Mucosa of rectum (tissue), 2 donors: ENCODE data around the gene ADAM33.

Experiments
- H3K27ac ChIP-seq, 2 donors: one replicate each; pipeline ENCODE4 v1.7.0; 2013; ENCODE audit warnings: inconsistent platforms in 2 of 2, low read depth in 2 of 2, low read length in 2 of 2
- H3K27me3 ChIP-seq, 2 donors: one replicate each; pipeline ENCODE4 v1.7.0; 2013; ENCODE audit warnings: low read length in 2 of 2; ENCODE audit not compliant: control insufficient read depth in 2 of 2, insufficient read depth in 2 of 2
- H3K36me3 ChIP-seq, 2 donors: one replicate each; pipeline ENCODE4 v1.7.0; 2013; ENCODE audit warnings: low read length in 2 of 2; ENCODE audit not compliant: control insufficient read depth in 2 of 2, insufficient read depth in 2 of 2
- H3K4me1 ChIP-seq, 2 donors: one replicate each; pipeline ENCODE4 v1.7.0; 2013; ENCODE audit warnings: low read length in 2 of 2, mild to moderate bottlenecking in 1 of 2; ENCODE audit not compliant: control insufficient read depth in 2 of 2, insufficient read depth in 2 of 2
- H3K4me3 ChIP-seq, 2 donors: one replicate each; pipeline ENCODE4 v1.7.0; 2013; ENCODE audit warnings: low read length in 2 of 2
- H3K9ac ChIP-seq, 2 donors: one replicate each; pipeline ENCODE4 v1.7.0; 2013; ENCODE audit warnings: low read length in 2 of 2, low read depth in 1 of 2, mild to moderate bottlenecking in 1 of 2
- H3K9me3 ChIP-seq, 2 donors: one replicate each; pipeline ENCODE4 v1.7.0; 2013; ENCODE audit warnings: low read length in 2 of 2; ENCODE audit not compliant: control insufficient read depth in 2 of 2
- donor health status: healthy.
- donor health status: Normal muscosa, but diverticular disease.

Gene ADAM33

DNA sequence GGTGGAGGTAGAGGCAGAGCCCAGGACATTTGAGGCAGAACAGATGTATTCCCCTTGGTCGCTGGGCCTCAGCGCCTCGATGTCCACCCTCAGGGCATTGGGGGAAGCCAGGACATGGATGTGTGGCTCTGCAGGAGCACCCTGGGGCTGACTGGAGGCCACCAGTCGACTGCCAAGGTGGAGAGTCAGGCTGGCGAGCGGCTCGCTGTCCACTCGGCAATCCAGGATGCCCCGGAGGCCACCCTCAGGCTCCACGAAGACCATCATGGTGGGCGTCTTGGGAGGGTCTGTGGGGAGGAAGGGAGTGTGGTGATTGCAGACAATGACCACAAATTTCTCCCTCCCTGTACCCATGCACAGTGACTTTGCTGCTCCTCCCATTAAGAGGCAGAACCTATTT is 8.2 kb upstream of the ADAM33 start:
- H3K9ac ChIP-seq: no peak overlapping the region
- H3K27ac ChIP-seq: no peak overlapping the region
- H3K27me3 ChIP-seq: no peaks in the 10 kb centered on the region
- H3K36me3 ChIP-seq: no peaks in the 10 kb centered on the region
- peaks cover 7 to 8% of the 10 kb centered on the region in 2 donors for H3K4me1 ChIP-seq
- H3K4me3 ChIP-seq: no peak overlapping the region
- H3K9me3 ChIP-seq: no peaks in the 10 kb centered on the region

GRCh38 chr20:3687655-3688054 is 5.8 kb upstream of the ADAM33 start:
- H3K36me3 ChIP-seq: no peaks in the 10 kb centered on the region
- H3K27ac ChIP-seq: peak overlapping the region; percentile 18 to 52
- H3K9me3 ChIP-seq: no peaks in the 10 kb centered on the region
- H3K27me3 ChIP-seq: no peaks in the 10 kb centered on the region
- no peak overlapping the region for H3K9ac ChIP-seq
- no peak overlapping the region for H3K4me3 ChIP-seq
- H3K4me1 ChIP-seq: peaks cover 7 to 8% of the 10 kb centered on the region in 2 donors

- Histone ChIP-seq H3K4me1 (peaks cover 7 to 8% of the 10 kb centered on the region in 2 donors), H3K27ac (peak overlapping the region; percentile 18 to 52), H3K27me3 (peaks cover 4% of the 10 kb centered on the region in 2 donors), H3K9me3 (no peaks in the 10 kb centered on the region), H3K4me3 (no peak overlapping the region), H3K9ac (no peak overlapping the region), H3K36me3 (no peaks in the 10 kb centered on the region)
These were observed 5.1 kb upstream of the ADAM33 start for GRCh38 chr20:3686867-3687321.

GRCh38 chr20:3686421-3686820 is 4.6 kb upstream of the ADAM33 start:
- Histone ChIP-seq H3K4me1 (peaks cover 7 to 8% of the 10 kb centered on the region in 2 donors), H3K36me3 (no peaks in the 10 kb centered on the region), H3K27me3 (peaks cover 4% of the 10 kb centered on the region in 2 donors), H3K27ac (peak overlapping the region; percentile 41 to 44), H3K4me3 (no peak overlapping the region), H3K9ac (no peak overlapping the region), H3K9me3 (no peaks in the 10 kb centered on the region)

GRCh38 chr20:3685341-3685740 is 3.5 kb upstream of the ADAM33 start:
- H3K27me3 ChIP-seq: peaks cover 8 to 14% of the 10 kb centered on the region in 2 donors
- H3K9ac ChIP-seq: no peak overlapping the region
- H3K27ac ChIP-seq: no peak overlapping the region
- H3K36me3 ChIP-seq: no peaks in the 10 kb centered on the region
- H3K9me3 ChIP-seq: no peaks in the 10 kb centered on the region
- no peak overlapping the region for H3K4me3 ChIP-seq
- peaks cover 7 to 8% of the 10 kb centered on the region in 2 donors for H3K4me1 ChIP-seq

- Histone ChIP-seq H3K4me3 (peak overlapping the region; percentile 44 to 46), H3K9ac (peak overlapping the region in 1 of 2 donors; percentile 30), H3K27me3 (peaks cover 8 to 14% of the 10 kb centered on the region in 2 donors), H3K4me1 (peaks cover under 1 to 7% of the 10 kb centered on the region in 2 donors), H3K27ac (peak overlapping the region; percentile 52 to 54), H3K9me3 (no peaks in the 10 kb centered on the region), H3K36me3 (no peaks in the 10 kb centered on the region)
These were observed 369 bp downstream of the ADAM33 start for GRCh38 chr20:3681352-3681930.

DNA sequence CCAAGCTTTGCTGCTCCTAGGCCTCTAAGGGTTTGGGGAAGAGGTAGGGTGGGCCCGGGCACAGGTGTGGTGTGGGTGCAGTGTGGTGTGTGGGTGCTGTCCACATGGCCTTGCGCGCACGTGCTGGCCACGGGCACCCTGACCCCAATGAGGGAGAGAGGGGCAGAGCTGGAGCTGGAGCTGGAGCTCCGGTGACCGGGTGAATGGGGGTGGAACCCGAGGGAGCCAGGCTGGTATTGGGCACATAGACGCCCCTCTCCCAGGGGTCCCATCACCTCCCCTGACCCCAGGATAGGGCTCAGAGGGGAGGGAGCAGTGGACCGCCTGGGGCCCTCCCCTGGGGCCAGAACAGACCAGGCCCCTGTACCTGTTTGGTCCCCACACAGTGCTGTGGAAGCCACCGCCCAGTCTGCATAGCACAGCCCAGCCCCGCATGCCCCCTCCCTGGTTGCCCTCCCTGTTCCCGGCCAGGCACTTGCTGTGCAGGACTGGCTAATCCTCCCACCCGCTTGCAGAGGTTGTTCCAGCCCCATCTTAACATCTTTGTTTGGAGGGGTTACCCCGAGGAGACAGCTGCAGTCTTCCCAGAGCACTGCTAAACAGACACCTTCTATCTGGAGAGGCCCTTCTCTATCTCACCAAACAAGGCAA is 984 bp downstream of the ADAM33 start:
- Histone ChIP-seq H3K27ac (peak overlapping the region; percentile 54 to 55), H3K4me1 (peaks cover 0 to 5% of the 10 kb centered on the region in 2 donors), H3K27me3 (peaks cover 8 to 14% of the 10 kb centered on the region in 2 donors), H3K36me3 (no peaks in the 10 kb centered on the region), H3K9me3 (no peaks in the 10 kb centered on the region), H3K4me3 (peak overlapping the region; percentile 17 to 44), H3K9ac (no peak overlapping the region)

GRCh38 chr20:3679749-3680700 is 1.8 kb downstream of the ADAM33 start:
- no peak overlapping the region for H3K4me3 ChIP-seq
- H3K9me3 ChIP-seq: no peaks in the 10 kb centered on the region
- no peak overlapping the region for H3K9ac ChIP-seq
- H3K36me3 ChIP-seq: no peaks in the 10 kb centered on the region
- H3K4me1 ChIP-seq: peaks cover 0 to 5% of the 10 kb centered on the region in 2 donors
- H3K27me3 ChIP-seq: peaks cover 8 to 19% of the 10 kb centered on the region in 2 donors
- peak overlapping the region; percentile 54 to 55 for H3K27ac ChIP-seq

- Histone ChIP-seq H3K27ac (peak overlapping the region; percentile 54 to 55), H3K4me3 (no peak overlapping the region), H3K9ac (no peak overlapping the region), H3K36me3 (no peaks in the 10 kb centered on the region), H3K9me3 (no peaks in the 10 kb centered on the region), H3K27me3 (peaks cover 11 to 27% of the 10 kb centered on the region in 2 donors), H3K4me1 (peaks cover 0 to 5% of the 10 kb centered on the region in 2 donors)
These were observed 2.7 kb downstream of the ADAM33 start for GRCh38 chr20:3678856-3679720.
